GM12878 (cell line): ENCODE results near the gene HUNK.

Source experiments
- ASH2L ChIP-seq: fragments of 300-600, 200-600 bp; sonication (generic); IDR thresholded peaks from 2 replicates; pipeline ENCODE4 v1.6.1; 2017; ENCODE audit warnings: low read depth, mild to moderate bottlenecking, borderline replicate concordance
- CREB1 ChIP-seq: IDR thresholded peaks from 2 replicates; pipeline ENCODE4 v1.6.1; 2012; ENCODE audit warnings: low read depth, mild to moderate bottlenecking, inconsistent platforms
- HCFC1 ChIP-seq: fragments of 150-350 bp; IDR thresholded peaks from 2 replicates; pipeline ENCODE4 v1.6.1; 2014; ENCODE audit warnings: low read length
- POLR2A ChIP-seq: IDR thresholded peaks from 2 replicates; pipeline ENCODE4 v1.6.1; 2011; ENCODE audit warnings: low read depth, mild to moderate bottlenecking, low read length
- TF ChIP-seq, protein P1 (sequence below): IDR thresholded peaks from 2 replicates; pipeline ENCODE4 v1.6.1; 2012; ENCODE audit warnings: low read length, inconsistent platforms
- TF ChIP-seq, protein P2 (sequence below): fragments of 150-350 bp; IDR thresholded peaks from 2 replicates; pipeline ENCODE4 v1.6.1; 2014; ENCODE audit warnings: mild to moderate bottlenecking, low read depth, low read length
- TF ChIP-seq, protein P3 (sequence below), 3 experiments: IDR thresholded peaks in 2 of 3; conservative IDR thresholded peaks in 1 of 3; 2 replicates each; pipeline ENCODE4 v1.5.1; 2011; ENCODE audit warnings: low read depth in 3 of 3, low read length in 3 of 3, mild to moderate bottlenecking in 3 of 3, control low read depth in 2 of 3, moderate library complexity in 2 of 3, inconsistent platforms in 1 of 3, mixed read lengths in 1 of 3; ENCODE audit not compliant: control insufficient read depth in 2 of 3, insufficient read depth in 1 of 3; ENCODE audit errors: extremely low read depth in 1 of 3

DNA sequence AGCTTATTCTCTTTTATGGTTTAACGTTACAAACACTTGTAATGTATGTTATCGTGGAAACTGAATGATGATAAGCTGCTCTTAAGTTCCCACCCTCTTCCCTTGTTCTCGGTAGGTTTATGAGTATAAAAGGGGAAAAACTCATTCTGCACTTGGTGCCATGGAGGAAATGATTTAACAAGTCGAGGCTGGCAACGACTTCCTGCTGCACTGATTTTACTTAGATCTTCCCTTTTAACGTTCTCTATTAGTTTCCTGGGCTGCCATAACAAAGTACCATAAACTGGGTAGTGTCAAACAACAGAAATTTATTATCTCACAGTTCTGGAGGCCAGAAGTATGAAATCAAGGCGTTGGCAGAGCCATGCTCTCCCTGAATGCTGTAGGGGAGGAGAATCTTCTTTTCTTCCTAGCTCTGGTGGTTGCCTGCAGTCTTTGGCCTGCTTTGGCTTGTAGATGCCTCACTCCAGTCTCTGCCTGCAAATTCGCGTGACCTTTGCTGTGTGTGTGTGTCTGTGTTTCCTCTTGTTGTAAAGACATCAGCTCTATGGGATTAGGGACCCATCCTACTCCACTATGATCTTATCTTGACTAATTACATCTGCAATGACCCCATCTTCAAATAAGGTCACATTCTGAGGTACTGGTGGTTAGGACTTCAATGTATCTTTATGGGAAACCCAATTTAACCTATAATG lies 26.3 kb downstream of the HUNK start:
- TF ChIP-seq, protein P1, sequence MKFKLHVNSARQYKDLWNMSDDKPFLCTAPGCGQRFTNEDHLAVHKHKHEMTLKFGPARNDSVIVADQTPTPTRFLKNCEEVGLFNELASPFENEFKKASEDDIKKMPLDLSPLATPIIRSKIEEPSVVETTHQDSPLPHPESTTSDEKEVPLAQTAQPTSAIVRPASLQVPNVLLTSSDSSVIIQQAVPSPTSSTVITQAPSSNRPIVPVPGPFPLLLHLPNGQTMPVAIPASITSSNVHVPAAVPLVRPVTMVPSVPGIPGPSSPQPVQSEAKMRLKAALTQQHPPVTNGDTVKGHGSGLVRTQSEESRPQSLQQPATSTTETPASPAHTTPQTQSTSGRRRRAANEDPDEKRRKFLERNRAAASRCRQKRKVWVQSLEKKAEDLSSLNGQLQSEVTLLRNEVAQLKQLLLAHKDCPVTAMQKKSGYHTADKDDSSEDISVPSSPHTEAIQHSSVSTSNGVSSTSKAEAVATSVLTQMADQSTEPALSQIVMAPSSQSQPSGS = no peak
- TF ChIP-seq POLR2A (no peak), ASH2L (no peak), CREB1 (no peak), HCFC1 (no peak)
- TF ChIP-seq, protein P2, sequence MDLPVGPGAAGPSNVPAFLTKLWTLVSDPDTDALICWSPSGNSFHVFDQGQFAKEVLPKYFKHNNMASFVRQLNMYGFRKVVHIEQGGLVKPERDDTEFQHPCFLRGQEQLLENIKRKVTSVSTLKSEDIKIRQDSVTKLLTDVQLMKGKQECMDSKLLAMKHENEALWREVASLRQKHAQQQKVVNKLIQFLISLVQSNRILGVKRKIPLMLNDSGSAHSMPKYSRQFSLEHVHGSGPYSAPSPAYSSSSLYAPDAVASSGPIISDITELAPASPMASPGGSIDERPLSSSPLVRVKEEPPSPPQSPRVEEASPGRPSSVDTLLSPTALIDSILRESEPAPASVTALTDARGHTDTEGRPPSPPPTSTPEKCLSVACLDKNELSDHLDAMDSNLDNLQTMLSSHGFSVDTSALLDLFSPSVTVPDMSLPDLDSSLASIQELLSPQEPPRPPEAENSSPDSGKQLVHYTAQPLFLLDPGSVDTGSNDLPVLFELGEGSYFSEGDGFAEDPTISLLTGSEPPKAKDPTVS = no peak
- TF ChIP-seq, protein P3, sequence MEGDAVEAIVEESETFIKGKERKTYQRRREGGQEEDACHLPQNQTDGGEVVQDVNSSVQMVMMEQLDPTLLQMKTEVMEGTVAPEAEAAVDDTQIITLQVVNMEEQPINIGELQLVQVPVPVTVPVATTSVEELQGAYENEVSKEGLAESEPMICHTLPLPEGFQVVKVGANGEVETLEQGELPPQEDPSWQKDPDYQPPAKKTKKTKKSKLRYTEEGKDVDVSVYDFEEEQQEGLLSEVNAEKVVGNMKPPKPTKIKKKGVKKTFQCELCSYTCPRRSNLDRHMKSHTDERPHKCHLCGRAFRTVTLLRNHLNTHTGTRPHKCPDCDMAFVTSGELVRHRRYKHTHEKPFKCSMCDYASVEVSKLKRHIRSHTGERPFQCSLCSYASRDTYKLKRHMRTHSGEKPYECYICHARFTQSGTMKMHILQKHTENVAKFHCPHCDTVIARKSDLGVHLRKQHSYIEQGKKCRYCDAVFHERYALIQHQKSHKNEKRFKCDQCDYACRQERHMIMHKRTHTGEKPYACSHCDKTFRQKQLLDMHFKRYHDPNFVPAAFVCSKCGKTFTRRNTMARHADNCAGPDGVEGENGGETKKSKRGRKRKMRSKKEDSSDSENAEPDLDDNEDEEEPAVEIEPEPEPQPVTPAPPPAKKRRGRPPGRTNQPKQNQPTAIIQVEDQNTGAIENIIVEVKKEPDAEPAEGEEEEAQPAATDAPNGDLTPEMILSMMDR (IDR thresholded peaks at IDR 0.05 in 2 of 3, conservative IDR thresholded peaks at IDR 0.05 in 1 of 3; ENCODE audit: control insufficient read depth in 2 of 3, extremely low read depth in 1 of 3, insufficient read depth in 1 of 3, low read depth in 3 of 3, low read length in 3 of 3) = no peak
